A673 (cell line): ENCODE measurements around the gene CPZ. TPM values are rescaled to one million over a fixed set of nuclear protein-coding genes. Genes with fewer than 3 reads are reported as not detected.

Experiments
- BruUV-seq: library from RNA; stranded (reverse); fragments of 400-500 nt; replicated peaks from 2 replicates; lab custom pipeline; 2021; lab: Mats Ljungman, UMichigan
- CTCF ChIA-PET: fragments of 300-600 bp; sonication (Branson Sonifier 250); formaldehyde crosslinking; loops from one replicate; lab custom pipeline; 2022; ENCODE audit warnings: antibody characterized with exemption; lab: Charles Lee
- POLR2A ChIA-PET: fragments of 300-600 bp; sonication (Branson Sonifier 250); formaldehyde crosslinking; loops from one replicate; lab custom pipeline; 2022; ENCODE audit warnings: antibody characterized with exemption; ENCODE audit not compliant: low non-redundant PET; lab: Charles Lee
- DNase-seq: peaks from one replicate; pipeline ENCODE4 v3.0.0-alpha.2; 2015; ENCODE audit warnings: low spot score
- H3K27ac ChIP-seq: fragments of 200-600 bp; sonication (generic); 2 replicates; pipeline ENCODE4 v1.5.1; 2016; ENCODE audit warnings: mixed run types, low read depth, mild to moderate bottlenecking, mixed read lengths, antibody characterized with exemption, low read length; ENCODE audit not compliant: poor library complexity, severe bottlenecking
- H3K27me3 ChIP-seq: fragments of 200-600 bp; sonication (generic); replicated peaks from 2 replicates; pipeline ENCODE4 v1.6.1; 2017; ENCODE audit warnings: mixed run types, low read depth, mild to moderate bottlenecking, mixed read lengths, antibody characterized with exemption, low read length; ENCODE audit not compliant: insufficient read depth, poor library complexity
- H3K36me3 ChIP-seq: fragments of 200-600 bp; sonication (generic); 2 replicates; pipeline ENCODE4 v1.6.1; 2016; ENCODE audit warnings: mixed run types, mild to moderate bottlenecking, mixed read lengths, antibody characterized with exemption, low read length; ENCODE audit not compliant: insufficient read depth, poor library complexity, severe bottlenecking
- H3K4me1 ChIP-seq: fragments of 200-600 bp; sonication (generic); 2 replicates; pipeline ENCODE4 v1.6.1; 2017; ENCODE audit warnings: mixed run types, mild to moderate bottlenecking, mixed read lengths, antibody characterized with exemption, low read length; ENCODE audit not compliant: insufficient read depth, poor library complexity, severe bottlenecking
- H3K4me3 ChIP-seq: fragments of 200-600 bp; sonication (generic); 2 replicates; pipeline ENCODE4 v1.5.1; 2016; ENCODE audit warnings: low read depth, mixed run types, mild to moderate bottlenecking, mixed read lengths, low read length; ENCODE audit not compliant: poor library complexity, severe bottlenecking
- H3K9me3 ChIP-seq: fragments of 200-600 bp; sonication (generic); 2 replicates; pipeline ENCODE4 v1.6.1; 2016; ENCODE audit warnings: mixed run types, low read depth, mild to moderate bottlenecking, mixed read lengths, antibody characterized with exemption, low read length; ENCODE audit not compliant: poor library complexity, severe bottlenecking
- CTCF ChIP-seq: fragments of 300-800, 200-600 bp; sonication (generic); conservative IDR thresholded peaks from 2 replicates; pipeline ENCODE4 v1.5.1; 2017; ENCODE audit warnings: low read depth, mild to moderate bottlenecking, antibody characterized with exemption, low read length, moderate library complexity, mixed read lengths
- EZH2 ChIP-seq: fragments of 200-600 bp; sonication (generic); IDR thresholded peaks from 2 replicates; pipeline ENCODE4 v1.6.1; 2017; ENCODE audit warnings: borderline replicate concordance, low read depth, mild to moderate bottlenecking, mixed read lengths, antibody characterized with exemption, low read length; ENCODE audit not compliant: poor library complexity, severe bottlenecking
- intact Hi-C: fragments of 100-400 bp; cut with micrococcal nuclease; formaldehyde crosslinking; loops from one replicate; pipeline ENCODE4 v1.10.0; 2022; ENCODE audit not compliant: unreplicated experiment
- total RNA-seq: library from RNA; stranded (reverse); gene quantifications from 2 replicates; pipeline ENCODE4 v1.2.3, GENCODE V29; 2021

Gene CPZ
- total RNA-seq, 1 experiment from 2014 or later: 0.34 TPM

GRCh38 chr4:8552024-8552423 lies 40.5 kb upstream of the CPZ start:
- Histone ChIP-seq H3K36me3 (no peaks in the 10 kb centered on the region), H3K4me3 (no peak overlapping the region), H3K27ac (no peak overlapping the region), H3K9me3 (no peaks in the 10 kb centered on the region), H3K4me1 (no peaks in the 10 kb centered on the region), H3K27me3 (no peaks in the 10 kb centered on the region)
- TF ChIP-seq CTCF: no peak
- TF ChIP-seq EZH2: no peak
- POLR2A ChIA-PET: no interaction called here
- DNase-seq: no peak
- intact Hi-C loops: no loop called here
- BruUV-seq: no TSS peak
- CTCF ChIA-PET: no interaction called here

GRCh38 chr4:8552581-8553205 lies 39.9 kb upstream of the CPZ start:
- no peaks in the 10 kb centered on the region for H3K9me3 ChIP-seq
- H3K27ac ChIP-seq: no peak overlapping the region
- intact Hi-C loops: no loop called here
- DNase-seq: no peak
- POLR2A ChIA-PET: no interaction called here
- TF ChIP-seq CTCF (no peak), EZH2 (no peak)
- no peak overlapping the region for H3K4me3 ChIP-seq
- no peaks in the 10 kb centered on the region for H3K27me3 ChIP-seq
- CTCF ChIA-PET: no interaction called here
- no peaks in the 10 kb centered on the region for H3K4me1 ChIP-seq
- no peaks in the 10 kb centered on the region for H3K36me3 ChIP-seq
- BruUV-seq: no TSS peak

- no peaks in the 10 kb centered on the region for H3K9me3 ChIP-seq
- no TSS peak for BruUV-seq
- ChIA-PET CTCF (no interaction called here), POLR2A (no interaction called here)
- intact Hi-C loops: no loop called here
- no peak for DNase-seq
- no peak overlapping the region for H3K4me3 ChIP-seq
- H3K27me3 ChIP-seq: no peaks in the 10 kb centered on the region
- H3K27ac ChIP-seq: no peak overlapping the region
- TF ChIP-seq CTCF (no peak), EZH2 (no peak)
- no peaks in the 10 kb centered on the region for H3K36me3 ChIP-seq
- H3K4me1 ChIP-seq: no peaks in the 10 kb centered on the region
These were observed 39.3 kb upstream of the CPZ start for GRCh38 chr4:8553216-8553615.
